GM18907 (cell line): ENCODE results near the gene SSC4D.
"Not testable (repeated sequence)": the region's sequence is repeated elsewhere in the genome, so short reads cannot be mapped to it uniquely, and the experiment has no call there.

Experiments used
- ATAC-seq: cut with Tn5 transposase; IDR thresholded peaks from one replicate; pipeline ENCODE4 v1.9.1; 2021; ENCODE audit warnings: mild to moderate bottlenecking, moderate library complexity; ENCODE audit not compliant: unreplicated experiment

The SSC4D gene

DNA sequence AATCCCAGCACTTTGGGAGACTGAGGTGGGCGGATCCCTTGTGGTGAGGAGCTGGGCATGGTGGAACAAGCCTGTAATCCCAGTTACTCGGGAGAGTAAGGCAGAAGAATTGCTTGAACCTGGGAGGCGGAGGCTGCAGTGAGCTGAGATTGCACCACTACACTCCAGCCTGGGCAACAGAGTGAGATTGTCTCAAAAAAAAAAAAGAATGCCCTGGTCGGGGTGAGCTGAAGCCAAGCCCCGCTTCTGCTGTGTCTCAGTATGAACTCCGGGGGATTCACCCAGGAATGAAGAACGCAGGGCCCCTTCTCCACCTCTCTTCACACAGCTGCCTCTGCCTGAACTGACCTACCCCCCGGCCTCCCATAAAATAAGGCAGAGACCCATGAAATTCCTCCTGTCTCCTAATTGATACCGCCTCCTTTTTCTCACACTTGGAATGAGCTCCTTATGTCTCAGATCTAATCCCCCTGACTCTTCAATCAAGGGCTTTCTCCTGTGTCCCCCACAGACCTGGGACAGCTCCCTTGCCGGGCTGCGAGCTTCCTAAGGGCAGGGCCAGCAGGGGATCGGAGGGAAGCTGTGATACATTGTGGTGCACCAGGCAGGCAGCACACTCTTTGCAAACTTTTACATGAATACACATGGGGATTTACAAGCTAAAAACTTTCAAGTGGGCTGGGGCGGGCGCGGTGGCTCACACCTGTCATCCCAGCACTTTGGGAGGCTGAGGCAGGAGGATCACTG, 14.3 kb upstream of the SSC4D start:
- no peak for ATAC-seq

DNA sequence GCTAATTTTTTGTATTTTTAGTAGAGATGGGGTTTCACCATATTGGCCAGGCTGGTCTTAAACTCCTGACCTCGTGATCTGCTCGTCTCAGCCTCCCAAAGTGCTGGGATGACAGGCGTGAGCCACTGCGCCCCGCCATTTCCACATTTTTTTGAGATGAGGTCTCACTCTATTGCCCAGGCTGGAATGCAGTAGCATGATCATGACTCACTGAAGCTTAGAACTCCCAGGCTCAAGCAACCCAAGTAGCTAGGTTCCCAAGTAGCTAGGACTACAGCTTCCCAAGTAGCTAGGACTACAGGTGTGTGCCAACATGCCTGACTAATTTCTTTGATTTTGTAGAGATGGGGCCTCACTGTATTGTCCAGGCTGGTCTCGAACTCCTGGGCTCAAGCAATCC, 11.6 kb upstream of the SSC4D start:
- not testable (repeated sequence) for ATAC-seq

DNA sequence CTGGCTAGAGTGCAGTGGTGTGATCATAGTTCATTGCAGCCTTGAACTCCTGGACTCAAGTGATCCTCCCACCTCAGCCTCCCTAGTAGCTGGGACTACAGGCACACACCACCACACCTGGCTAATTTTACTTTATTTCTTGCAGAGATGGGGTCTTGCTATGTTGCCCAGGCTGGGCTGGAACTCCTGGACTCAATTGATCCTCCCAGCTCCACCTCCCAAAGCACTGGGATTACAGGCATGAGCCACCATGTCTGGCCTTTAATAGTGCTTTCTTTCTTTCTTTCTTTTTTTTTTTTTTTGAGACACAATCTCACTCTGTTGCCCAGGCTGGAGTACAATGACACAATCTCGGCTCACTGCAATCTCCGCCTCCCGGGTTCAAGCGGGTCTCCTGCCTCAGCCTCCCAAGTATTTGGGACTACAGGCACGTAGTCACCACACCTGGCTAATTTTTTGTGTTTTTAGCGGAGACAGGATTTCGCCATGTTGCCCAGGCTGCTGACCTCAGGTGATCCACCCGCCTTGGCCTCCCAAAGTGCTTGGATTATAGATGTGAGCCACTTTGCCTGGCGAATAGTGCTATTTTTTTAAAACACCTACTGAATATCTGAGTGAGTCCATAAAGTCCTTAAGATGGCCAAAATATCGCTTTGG, 8.3 kb upstream of the SSC4D start:
- not testable (repeated sequence) for ATAC-seq

DNA sequence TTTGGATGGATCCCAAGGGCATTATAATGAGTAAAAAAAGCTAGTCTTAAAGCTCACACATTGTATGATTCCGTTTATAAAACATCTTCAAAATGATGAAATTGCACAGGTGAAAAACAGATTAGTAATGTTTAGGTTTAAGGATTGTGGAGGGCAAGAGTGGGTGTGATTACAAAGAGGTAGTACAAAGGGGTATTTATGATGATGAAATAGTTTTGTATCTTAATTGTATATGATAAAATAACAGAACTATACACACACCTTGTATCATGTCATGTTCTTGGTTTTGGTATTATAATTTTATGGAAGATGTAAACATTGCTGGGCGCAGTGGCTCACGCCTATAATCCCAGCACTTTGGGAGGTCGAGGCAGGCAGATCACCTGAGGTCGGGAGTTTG, 2.8 kb upstream of the SSC4D start:
- no peak for ATAC-seq

DNA sequence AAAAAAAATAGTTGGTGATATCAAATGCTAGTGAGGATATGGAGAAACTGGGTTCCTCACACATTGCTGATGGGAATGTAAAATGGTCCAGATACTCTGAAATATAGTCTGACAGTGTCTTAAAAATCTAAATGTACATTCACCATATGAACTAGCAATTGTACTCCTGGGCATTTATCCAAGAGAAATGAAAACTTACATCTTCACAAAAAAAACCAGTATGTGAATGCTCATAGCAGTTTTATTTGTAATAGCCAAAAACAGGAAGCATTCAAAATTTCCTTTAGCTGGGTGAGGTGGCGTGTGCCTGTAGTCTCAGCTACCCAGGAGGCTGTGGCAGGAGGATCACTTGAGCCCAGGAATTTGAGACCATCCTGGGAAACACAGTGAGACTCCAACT, 2.1 kb upstream of the SSC4D start:
- no peak for ATAC-seq

DNA sequence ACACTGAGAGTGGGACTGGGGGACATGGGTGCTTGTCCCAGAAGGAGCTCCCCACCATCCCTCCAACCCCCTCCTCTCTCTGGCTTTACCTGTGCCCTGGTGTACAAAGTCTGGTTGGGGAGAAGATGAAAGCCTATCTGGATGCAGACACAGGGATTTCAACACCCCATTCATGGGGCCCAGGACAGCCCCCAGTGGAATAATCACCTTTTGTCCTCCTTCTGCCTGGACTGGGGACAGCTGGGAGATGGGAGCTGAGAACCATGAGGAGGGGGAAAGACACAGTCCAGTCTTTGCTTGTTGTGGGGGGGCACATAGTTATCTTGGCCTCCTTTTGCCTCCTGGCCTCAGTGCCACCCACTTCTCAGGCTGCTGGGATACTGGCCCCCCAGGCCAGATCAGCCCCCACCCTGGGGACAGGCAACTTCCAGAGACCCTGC, 1.4 kb downstream of the SSC4D start:
- no peak for ATAC-seq

DNA sequence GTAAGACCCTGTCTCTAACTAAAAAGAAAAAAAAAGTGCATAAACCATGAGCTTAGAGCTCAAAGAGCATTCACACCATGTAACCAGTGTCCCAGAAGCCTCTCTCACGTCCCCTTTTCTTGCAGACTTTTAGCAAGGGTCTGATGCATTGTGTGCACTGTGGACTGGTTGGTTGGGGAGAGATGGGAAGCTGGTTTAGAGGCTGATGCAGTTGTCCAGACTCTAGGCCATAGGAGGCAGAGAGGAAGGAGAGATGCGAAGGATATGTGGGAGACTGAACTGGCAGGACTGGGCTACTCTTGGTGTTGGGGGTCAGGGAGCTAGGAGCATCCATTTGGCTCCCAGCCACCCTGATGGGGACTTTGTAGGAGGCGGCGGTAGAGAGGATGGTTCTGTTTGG, 1.8 kb downstream of the SSC4D start:
- ATAC-seq = no peak

DNA sequence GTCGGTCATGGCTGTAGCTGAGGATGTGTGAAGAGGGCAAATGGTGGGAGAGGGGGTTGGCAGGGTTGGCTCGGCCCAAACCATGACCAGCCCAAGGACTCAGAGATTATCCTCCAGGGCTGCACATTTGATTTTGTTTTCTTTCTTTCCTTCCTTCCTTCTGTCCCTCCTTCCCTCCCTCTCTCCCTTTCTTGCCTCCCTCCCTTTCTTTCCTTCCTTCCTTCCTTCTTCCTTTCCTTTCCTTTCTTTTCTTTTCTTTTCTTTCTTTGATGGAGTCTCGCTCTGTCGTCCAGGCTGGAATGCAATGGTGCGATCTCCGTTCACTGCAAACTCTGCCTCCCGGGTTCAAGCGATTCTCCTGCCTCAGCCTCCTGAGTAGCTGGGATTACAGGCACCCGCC, 3.8 kb downstream of the SSC4D start:
- ATAC-seq = no peak

DNA sequence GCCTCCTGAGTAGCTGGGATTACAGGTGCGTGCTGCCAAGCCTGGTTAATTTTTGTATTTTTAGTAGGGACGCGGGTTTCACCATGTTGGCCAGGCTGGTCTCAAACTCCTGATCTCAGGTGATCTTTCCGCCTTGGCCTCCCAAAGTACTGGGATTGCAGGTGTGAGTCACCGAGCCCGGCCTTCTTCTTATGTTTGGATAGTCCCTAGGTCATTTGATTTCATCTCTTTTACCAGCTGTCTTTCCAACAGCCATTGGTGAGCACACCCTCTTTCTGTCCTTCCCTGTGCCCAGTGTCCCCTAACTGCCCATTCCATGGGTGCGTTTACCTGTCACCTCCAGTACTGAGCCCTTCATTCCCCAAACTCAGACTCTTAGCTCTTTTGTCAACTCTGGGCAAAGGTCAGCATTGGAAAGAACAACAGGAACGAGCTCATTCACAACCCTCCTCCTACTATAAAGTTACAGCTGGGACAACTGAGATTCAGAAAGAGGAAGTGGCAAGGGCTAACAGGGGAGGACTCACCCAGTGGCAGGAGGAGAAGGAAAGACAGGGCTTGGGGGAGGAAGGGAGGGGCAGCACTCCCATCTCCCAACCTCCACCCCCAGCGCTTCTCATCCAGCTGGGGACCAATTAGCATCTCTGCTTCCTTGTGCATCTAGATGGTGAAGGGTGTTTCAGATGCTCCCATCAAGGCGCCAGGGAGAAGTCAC, 5.6 kb downstream of the SSC4D start:
- no peak for ATAC-seq

DNA sequence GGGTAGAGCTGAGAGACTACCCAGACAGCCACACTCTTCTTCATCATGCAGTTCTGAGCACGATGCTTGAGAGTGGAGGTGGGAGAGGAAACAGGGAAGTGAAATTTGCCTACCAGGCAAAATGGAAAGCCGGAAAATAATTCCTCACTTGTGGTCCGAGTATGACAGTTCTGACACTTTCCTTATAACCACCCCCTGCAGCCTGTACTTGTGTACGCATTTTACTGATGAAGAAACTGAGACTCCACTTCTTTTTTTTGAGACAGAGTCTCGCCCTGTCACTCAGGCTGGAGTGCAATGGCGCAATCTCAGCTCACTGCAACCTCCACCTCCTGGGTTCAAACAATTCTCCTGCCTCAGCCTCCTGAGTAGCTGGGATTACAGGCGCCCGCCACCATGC, 6.4 kb downstream of the SSC4D start:
- ATAC-seq = not testable (repeated sequence)

DNA sequence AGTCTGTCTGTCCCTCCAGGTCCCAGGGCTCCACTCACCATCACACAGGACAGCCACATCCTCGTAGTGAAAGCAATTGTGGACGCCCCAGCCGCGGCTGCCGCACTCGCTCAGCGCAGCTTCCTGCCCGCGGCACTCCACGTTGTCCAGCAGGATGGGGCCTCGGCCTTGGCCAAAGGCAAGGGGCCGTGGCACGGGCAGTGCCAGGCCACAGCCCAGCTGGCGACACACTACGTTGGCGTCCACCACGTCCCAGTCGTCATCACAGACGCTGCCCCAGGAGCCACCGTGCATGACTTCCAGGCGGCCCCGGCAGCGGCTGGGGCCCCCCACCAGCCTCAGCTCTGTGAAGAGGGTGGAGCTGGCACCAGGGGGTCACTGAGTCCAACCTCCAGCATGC, 9.2 kb downstream of the SSC4D start:
- ATAC-seq = no peak

DNA sequence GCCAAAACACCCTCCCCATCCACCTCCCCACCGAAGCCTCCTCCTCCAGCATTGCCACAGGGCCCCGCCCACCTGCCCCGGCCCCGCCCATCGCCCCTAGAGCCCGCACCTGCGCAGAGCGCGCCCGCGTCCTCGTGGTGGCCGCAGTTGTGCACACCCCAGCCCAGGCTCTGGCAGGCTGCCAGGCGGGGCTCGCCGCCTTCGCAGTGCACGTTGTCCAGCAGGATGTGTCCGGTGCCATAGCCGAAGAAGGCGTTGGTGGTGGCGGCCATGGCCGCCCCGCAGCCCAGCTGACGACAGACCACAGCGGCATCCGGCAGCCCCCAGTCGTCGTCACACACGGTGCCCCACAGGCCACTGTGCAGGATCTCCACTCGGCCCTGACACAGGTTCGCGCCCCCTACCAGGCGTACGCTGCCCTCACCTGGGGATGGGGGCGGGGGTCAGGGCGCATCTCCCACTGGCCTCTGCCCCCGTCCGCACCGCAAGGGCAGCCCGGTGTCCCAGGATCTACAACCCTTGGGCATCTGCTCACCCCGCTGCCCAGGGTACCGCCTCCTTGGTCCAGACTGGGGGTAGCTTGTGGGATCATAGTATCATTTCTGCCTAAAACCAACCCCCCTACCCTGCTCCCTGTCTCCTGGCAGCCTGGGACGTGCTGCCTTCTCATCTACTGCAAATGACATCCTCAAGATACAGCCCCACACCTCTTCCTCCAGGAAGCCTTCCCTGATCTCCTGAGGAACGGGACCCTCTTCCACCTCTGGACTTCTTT, 11.9 kb downstream of the SSC4D start:
- no peak for ATAC-seq

DNA sequence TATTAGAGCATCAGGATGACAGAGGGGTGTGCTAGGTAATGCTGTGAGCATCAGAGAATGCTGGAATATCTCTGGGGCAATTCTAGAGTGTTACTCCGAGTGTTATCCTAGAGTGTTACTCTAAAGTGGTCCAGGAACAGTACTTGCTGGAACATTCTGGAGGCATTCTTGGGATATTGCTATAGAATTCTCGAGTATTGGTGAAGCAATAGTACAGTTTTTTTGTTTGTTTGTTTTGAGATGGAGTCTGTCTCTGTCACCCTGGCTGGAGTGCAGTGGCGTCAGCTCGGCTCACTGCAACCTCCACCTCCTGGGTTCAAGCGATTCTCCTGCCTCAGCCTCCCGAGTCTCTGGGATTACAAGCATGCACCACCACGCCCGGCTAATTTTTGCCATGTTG, 12.6 kb downstream of the SSC4D start:
- no peak for ATAC-seq

DNA sequence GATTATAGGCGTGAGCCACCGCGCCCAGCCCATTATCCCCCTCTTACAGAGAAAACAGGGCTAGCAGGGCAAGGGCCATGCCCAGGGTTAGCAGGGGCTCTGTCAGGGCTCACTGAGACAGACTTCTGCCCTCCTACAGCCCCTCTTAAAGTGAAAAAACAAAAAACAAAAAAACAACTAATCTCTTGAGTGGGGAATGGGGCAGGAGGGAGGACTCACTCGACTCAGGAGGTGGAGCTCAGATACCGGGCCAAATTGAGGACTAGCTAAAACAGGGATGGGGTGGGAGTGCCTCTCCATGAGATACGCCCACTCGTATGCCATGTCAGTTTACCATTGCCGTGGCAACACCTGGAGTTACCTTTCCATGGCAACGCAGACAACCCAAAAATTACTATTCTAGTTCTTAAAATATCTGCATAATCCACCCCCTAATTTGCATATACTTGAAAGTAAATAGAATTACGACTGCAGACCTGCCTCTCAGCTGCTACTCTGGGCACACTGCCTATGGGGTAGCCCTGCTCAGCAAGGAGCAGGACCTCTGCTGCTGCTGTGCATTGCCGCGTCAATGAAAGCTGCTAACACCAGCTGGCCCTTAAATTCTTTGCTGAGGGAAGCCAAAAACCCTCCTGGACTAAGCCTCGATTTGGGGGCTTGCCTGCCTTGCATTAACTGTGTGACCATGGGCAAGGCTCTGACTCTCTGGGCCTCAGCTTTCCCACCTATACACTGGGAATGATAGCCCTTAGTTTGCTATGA, 13.4 kb downstream of the SSC4D start:
- ATAC-seq = no peak

DNA sequence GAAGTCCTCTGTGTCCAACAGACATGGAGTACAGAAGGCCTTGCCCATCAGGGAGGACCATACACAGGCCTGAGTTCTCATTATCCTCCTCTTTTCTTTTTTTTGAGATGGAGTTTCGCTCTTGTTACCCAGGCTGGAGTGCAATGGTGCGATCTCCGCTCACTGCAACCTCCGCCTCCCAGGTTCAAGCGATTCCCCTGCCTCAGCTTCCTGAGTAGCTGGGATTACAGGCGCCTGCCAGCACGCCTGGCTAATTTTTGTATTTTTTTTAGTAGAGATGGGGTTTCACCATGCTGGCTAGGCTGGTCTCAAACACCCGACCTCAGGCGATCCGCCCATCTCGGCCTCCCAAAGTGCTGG, 13.9 kb downstream of the SSC4D start:
- not testable (repeated sequence) for ATAC-seq

DNA sequence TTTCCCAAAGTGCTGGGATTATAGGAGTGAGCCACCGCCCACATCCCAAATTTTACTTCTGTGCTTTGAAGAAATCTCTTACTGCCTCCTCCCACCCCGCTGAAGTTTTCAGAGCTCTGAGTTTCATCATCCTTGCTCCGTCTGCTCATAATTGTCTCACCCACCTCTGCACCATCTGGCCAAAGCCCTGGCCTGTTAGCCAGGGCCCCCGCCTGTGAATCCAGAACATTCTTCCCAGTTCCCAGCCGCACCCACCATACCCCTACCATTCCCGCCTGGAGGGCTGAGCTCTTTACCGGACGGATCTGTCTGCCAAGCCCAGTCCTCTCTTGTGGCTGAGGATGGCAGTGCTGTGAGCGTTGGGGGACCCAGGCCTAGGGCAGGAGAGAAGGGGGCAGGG, 14.5 kb downstream of the SSC4D start:
- ATAC-seq = no peak

DNA sequence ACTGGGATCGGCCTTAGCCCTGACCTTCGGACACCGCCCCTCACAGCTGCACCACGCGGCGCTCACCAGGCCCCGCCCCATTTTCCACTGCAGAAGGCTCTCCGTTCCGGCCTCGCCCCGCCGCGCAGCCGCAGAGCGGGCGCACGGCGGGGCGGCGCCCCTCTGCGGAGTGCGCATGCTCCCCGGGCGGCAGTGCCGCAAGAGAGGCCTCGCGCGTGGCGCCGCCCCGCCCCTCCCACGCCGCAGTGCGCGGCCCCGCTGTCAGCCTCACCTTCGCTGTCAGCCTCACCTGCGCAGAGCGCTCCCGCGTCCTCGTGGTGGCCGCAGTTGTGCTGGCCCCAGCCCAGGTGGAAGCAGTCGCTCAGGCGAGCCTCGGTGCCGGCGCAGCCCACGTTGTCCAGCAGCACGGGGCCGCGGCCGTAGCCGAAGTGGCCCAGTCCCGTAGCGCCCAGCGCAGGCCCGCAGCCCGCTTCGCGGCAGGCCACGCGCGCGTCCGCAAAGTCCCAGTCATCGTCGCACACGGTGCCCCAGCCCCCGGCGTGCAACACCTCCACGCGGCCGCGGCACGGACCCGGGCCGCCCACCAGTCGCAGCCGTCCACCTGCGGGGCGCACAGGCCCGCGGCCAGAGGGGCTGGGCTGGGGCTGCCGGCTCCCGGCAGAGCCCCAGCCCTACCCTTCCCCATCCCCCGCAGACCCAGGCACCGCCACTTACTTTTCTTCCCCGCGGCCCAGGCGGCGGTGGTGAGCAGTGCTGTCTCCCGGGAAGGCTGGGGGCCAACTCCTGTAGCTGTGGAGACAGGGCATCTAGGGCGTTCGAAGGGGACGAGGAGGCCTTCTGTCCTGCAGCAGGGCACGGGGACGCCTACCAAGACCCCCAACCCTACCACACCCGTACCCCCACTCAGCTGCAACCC, 16.1 kb downstream of the SSC4D start:
- ATAC-seq = peak; percentile 90

DNA sequence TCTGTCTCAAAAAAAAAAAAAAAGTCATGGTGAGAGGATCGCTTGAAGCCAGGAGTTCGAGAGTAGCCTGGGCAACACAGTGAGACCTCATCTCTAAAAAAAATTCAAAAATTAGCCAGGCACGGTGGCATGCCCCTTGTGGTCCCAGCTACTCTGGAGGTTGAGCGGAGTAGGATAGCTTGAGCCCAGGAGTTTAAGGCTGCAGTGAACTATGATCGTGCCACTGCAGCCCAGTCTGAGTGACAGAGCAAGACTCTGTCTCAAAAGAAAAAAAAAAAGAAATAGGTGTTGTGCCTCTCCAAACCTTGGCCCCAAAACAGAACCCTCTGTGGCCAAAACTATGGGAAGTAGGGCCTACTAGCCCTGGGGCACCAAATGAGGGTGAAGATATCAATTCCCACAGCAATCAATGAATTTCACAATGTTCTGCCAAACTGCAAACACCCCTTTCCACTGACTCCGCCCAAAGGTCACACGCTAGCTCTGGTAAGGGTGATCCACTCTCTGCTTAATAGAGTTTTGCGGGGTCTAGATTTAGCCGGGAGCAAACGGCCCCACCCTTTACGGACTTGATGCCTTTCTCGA, 16.9 kb downstream of the SSC4D start:
- ATAC-seq = peak; percentile 1

DNA sequence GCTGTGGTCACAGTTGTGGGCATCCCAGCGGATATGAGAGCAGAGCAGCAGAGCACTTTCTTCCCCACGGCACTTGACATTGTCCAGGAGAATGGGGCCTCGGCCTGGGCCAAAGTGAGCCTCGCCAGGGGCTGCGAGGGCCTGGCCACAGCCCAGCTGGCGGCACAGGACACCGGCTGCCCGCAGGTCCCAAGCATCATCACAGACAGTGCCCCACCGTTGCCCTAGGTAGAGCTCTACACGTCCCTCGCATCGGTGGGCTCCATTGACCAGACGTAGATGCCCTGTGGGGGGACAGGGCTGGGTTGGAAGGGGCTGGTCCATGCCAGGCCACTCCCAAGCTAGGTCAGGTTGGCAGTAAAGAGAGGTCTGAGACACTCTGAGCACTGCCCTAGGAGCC, 19.4 kb downstream of the SSC4D start:
- ATAC-seq = no peak
